HEK293 (cell line): ENCODE results near the gene KLHDC4.

Experiments
- CTCF ChIA-PET: fragments of 350-600 bp; formaldehyde crosslinking; extraction: SDS; loops from one replicate; lab custom pipeline; 2021; ENCODE audit warnings: antibody characterized with exemption; lab: Yijun Ruan, JAX
- POLR2A ChIA-PET: fragments of 300-600 bp; formaldehyde crosslinking; extraction: SDS; loops from one replicate; lab custom pipeline; 2020; ENCODE audit warnings: antibody characterized with exemption, inconsistent platforms; lab: Yijun Ruan, JAX
- H3K27ac ChIP-seq: fragments of 200-500 bp; sonication (Bioruptor generic); 2 replicates; pipeline ENCODE4 v1.5.1; 2014; ENCODE audit warnings: low read depth, low read length, control low read depth, inconsistent platforms; ENCODE audit errors: extremely low read depth
- H3K36me3 ChIP-seq, 2 experiments: fragments of 200-500 bp in 1 of 2; sonication (Bioruptor generic) in 1 of 2; 1 replicate in 1 of 2; 2 replicates in 1 of 2; pipeline ENCODE4 v1.5.1; 2014 to 2017; ENCODE audit warnings: inconsistent platforms in 2 of 2, low read length in 2 of 2; ENCODE audit not compliant: control insufficient read depth in 2 of 2, insufficient read depth in 1 of 2
- H3K4me1 ChIP-seq: fragments of 200-500 bp; sonication (Bioruptor generic); 2 replicates; pipeline ENCODE4 v1.5.1; 2014; ENCODE audit warnings: mild to moderate bottlenecking, low read length, inconsistent platforms; ENCODE audit not compliant: control insufficient read depth, insufficient read depth
- H3K4me3 ChIP-seq: 2 replicates; pipeline ENCODE4 v1.5.1; 2011; ENCODE audit warnings: low read depth, mild to moderate bottlenecking, control low read depth, low read length, moderate library complexity
- H3K9me3 ChIP-seq: fragments of 200-500 bp; sonication (Bioruptor generic); 2 replicates; pipeline ENCODE4 v1.5.1; 2014; ENCODE audit warnings: low read depth, low read length, inconsistent platforms; ENCODE audit not compliant: control insufficient read depth, insufficient read depth
- AEBP2 ChIP-seq: fragments of 450-650 bp; formaldehyde crosslinking; IDR thresholded peaks from 2 replicates; pipeline ENCODE4 v1.5.1; 2016; ENCODE audit warnings: missing biosample characterization, missing genetic modification characterization, borderline replicate concordance
- BCL6B ChIP-seq: fragments of 450-650 bp; formaldehyde crosslinking; IDR thresholded peaks from 2 replicates; pipeline ENCODE4 v1.5.1; 2017; ENCODE audit warnings: missing biosample characterization, missing genetic modification characterization
- CTCF ChIP-seq: fragments of 450-650 bp; formaldehyde crosslinking; IDR thresholded peaks from 2 replicates; pipeline ENCODE4 v1.5.1; 2016; ENCODE audit warnings: missing biosample characterization, missing genetic modification characterization
- GLI4 ChIP-seq: fragments of 450-650 bp; formaldehyde crosslinking; IDR thresholded peaks from 2 replicates; pipeline ENCODE4 v1.5.1; 2016; ENCODE audit warnings: missing biosample characterization, missing genetic modification characterization
- KLF9 ChIP-seq: fragments of 450-650 bp; formaldehyde crosslinking; IDR thresholded peaks from 2 replicates; pipeline ENCODE4 v1.5.1; 2016; ENCODE audit warnings: missing biosample characterization, missing genetic modification characterization, low read depth
- OVOL3 ChIP-seq: fragments of 450-650 bp; formaldehyde crosslinking; IDR thresholded peaks from 2 replicates; pipeline ENCODE4 v1.5.1; 2016; ENCODE audit warnings: missing biosample characterization, missing genetic modification characterization
- SCRT2 ChIP-seq: fragments of 450-650 bp; formaldehyde crosslinking; IDR thresholded peaks from 2 replicates; pipeline ENCODE4 v1.5.1; 2016; ENCODE audit warnings: missing biosample characterization, missing genetic modification characterization
- SP3 ChIP-seq: fragments of 450-650 bp; formaldehyde crosslinking; IDR thresholded peaks from 2 replicates; pipeline ENCODE4 v1.5.1; 2016; ENCODE audit warnings: missing biosample characterization, missing genetic modification characterization
- YY2 ChIP-seq: fragments of 450-650 bp; formaldehyde crosslinking; IDR thresholded peaks from 2 replicates; pipeline ENCODE4 v1.5.1; 2016; ENCODE audit warnings: missing biosample characterization, missing genetic modification characterization
- ZBTB10 ChIP-seq: fragments of 450-650 bp; formaldehyde crosslinking; IDR thresholded peaks from 2 replicates; pipeline ENCODE4 v1.5.1; 2016; ENCODE audit warnings: missing biosample characterization, missing genetic modification characterization
- ZEB2 ChIP-seq: fragments of 450-650 bp; formaldehyde crosslinking; IDR thresholded peaks from 2 replicates; pipeline ENCODE4 v1.5.1; 2016; ENCODE audit warnings: missing biosample characterization, missing genetic modification characterization
- ZFP3 ChIP-seq: fragments of 450-650 bp; formaldehyde crosslinking; IDR thresholded peaks from 2 replicates; pipeline ENCODE4 v1.5.1; 2016; ENCODE audit warnings: low read depth, missing biosample characterization, missing genetic modification characterization
- ZFP37 ChIP-seq: fragments of 450-650 bp; formaldehyde crosslinking; IDR thresholded peaks from 2 replicates; pipeline ENCODE4 v1.5.1; 2016; ENCODE audit warnings: missing biosample characterization, missing genetic modification characterization
- ZNF132 ChIP-seq: fragments of 450-650 bp; formaldehyde crosslinking; IDR thresholded peaks from 2 replicates; pipeline ENCODE4 v1.5.1; 2017; ENCODE audit warnings: missing biosample characterization, missing genetic modification characterization, borderline replicate concordance
- ZNF175 ChIP-seq: fragments of 450-650 bp; formaldehyde crosslinking; IDR thresholded peaks from 2 replicates; pipeline ENCODE4 v1.5.1; 2016; ENCODE audit warnings: missing biosample characterization, missing genetic modification characterization
- ZNF221 ChIP-seq: fragments of 450-650 bp; formaldehyde crosslinking; IDR thresholded peaks from 2 replicates; pipeline ENCODE4 v1.5.1; 2017; ENCODE audit warnings: missing biosample characterization, missing genetic modification characterization, borderline replicate concordance
- ZNF311 ChIP-seq: fragments of 450-650 bp; formaldehyde crosslinking; IDR thresholded peaks from 2 replicates; pipeline ENCODE4 v1.5.1; 2017; ENCODE audit warnings: missing biosample characterization, missing genetic modification characterization, borderline replicate concordance
- ZNF664 ChIP-seq: fragments of 450-650 bp; formaldehyde crosslinking; IDR thresholded peaks from 2 replicates; pipeline ENCODE4 v1.5.1; 2016; ENCODE audit warnings: missing biosample characterization, missing genetic modification characterization

Gene KLHDC4

GRCh38 chr16:87761060-87761459 lies 4.7 kb downstream of the KLHDC4 start:
- Histone ChIP-seq H3K36me3 (peaks cover 19 to 73% of the 10 kb centered on the region in 2 experiments; a peak in 2 of 3 replicates), H3K9me3 (no peaks in the 10 kb centered on the region), H3K4me3 (no peak overlapping the region), H3K4me1 (peaks cover 2% of the 10 kb centered on the region; the same call in 1 of the 2 replicates), H3K27ac (no peak overlapping the region)
- CTCF ChIA-PET = no interaction called here
- TF ChIP-seq OVOL3 (tag by site-specific recombination) = no peak
- no peak for TF ChIP-seq ZFP37 (tag by site-specific recombination)
- TF ChIP-seq KLF9 (tag by site-specific recombination) = no peak
- TF ChIP-seq ZFP3 = no peak
- TF ChIP-seq SCRT2 (tag by site-specific recombination) = no peak
- TF ChIP-seq ZNF132 (tag by site-specific recombination) = no peak
- TF ChIP-seq GLI4 (tag by site-specific recombination) = no peak
- POLR2A ChIA-PET = no interaction called here

- H3K4me3 ChIP-seq = no peak overlapping the region
- peaks cover 15 to 87% of the 10 kb centered on the region in 2 experiments; a peak in 2 of 3 replicates for H3K36me3 ChIP-seq
- no peaks in the 10 kb centered on the region for H3K9me3 ChIP-seq
- ChIA-PET CTCF (interaction anchor here (1.3 kb wide), 1 partner anchor 91 kb away, joined by 3 read pairs; no protein-coding TSS in a partner anchor), POLR2A (interaction anchor here (1.3 kb wide), 1 partner anchor 8 kb away, joined by 4 read pairs; the partner anchor contains the start of gene KLHDC4)
- no peak for TF ChIP-seq ZNF311 (tag by site-specific recombination)
- TF ChIP-seq CTCF (tag by site-specific recombination) = no peak
- no peak for TF ChIP-seq ZNF175 (tag by site-specific recombination)
- no peak for TF ChIP-seq SP3 (tag by site-specific recombination)
- TF ChIP-seq BCL6B (tag by site-specific recombination) = no peak
- TF ChIP-seq ZEB2 (tag by site-specific recombination) = no peak
- no peak for TF ChIP-seq AEBP2 (tag by site-specific recombination)
- no peak for TF ChIP-seq ZNF664 (tag by site-specific recombination)
- no peak for TF ChIP-seq ZNF221 (tag by site-specific recombination)
- H3K4me1 ChIP-seq = no peaks in the 10 kb centered on the region
- no peak overlapping the region for H3K27ac ChIP-seq
Measured at GRCh38 chr16:87757841-87758426, 7.9 kb downstream of the KLHDC4 start.

GRCh38 chr16:87754535-87754934 lies 11.3 kb downstream of the KLHDC4 start:
- Histone ChIP-seq H3K9me3 (no peaks in the 10 kb centered on the region), H3K4me3 (no peak overlapping the region), H3K4me1 (no peaks in the 10 kb centered on the region), H3K36me3 (peaks cover 12 to 79% of the 10 kb centered on the region in 2 experiments; a peak in 2 of 3 replicates), H3K27ac (no peak overlapping the region)
- ChIA-PET POLR2A (interaction anchor here (0.9 kb wide), 1 partner anchor 11 kb away, joined by 8 read pairs; the partner anchor contains the start of gene KLHDC4), CTCF (interaction anchor here (0.6 to 2.3 kb wide), 3 partner anchors 10 to 104 kb away, joined by 3 to 9 read pairs (median 3); no protein-coding TSS in a partner anchor)
- TF ChIP-seq SCRT2 (tag by site-specific recombination) = no peak
- TF ChIP-seq ZBTB10 (tag by site-specific recombination) = no peak
- no peak for TF ChIP-seq ZNF132 (tag by site-specific recombination)
- TF ChIP-seq YY2 = no peak
